ENCODE measurements around the gene CACNG5. TPM values are rescaled to one million over a fixed set of nuclear protein-coding genes. Genes with fewer than 3 reads are reported as not detected.

The CACNG5 gene
- total and polyA plus RNA-seq, 2 donors (not counting 1 experiment from before 2014, with no cell fraction given) = not detected

- no peaks in the 10 kb centered on the region for H3K4me1 ChIP-seq (ENCODE audit: control insufficient read depth in 2 of 2, insufficient read depth in 2 of 2, low read length in 2 of 2)
- no peak overlapping the region for H3K4me2 ChIP-seq (replicated peaks; ENCODE audit: low read depth, low read length, poor library complexity, severe bottlenecking)
- ATAC-seq (ENCODE audit: low read depth) = no peak
- Mint-ChIP-seq H3K27me3 (peaks cover 15% of the 10 kb centered on the region), H3K4me1 (no peaks in the 10 kb centered on the region), H3K27ac (no peak overlapping the region), H3K9me3 (ENCODE audit: insufficient read depth) (peaks cover 3% of the 10 kb centered on the region), H3K4me3 (no peak overlapping the region)
- no peak overlapping the region for H3K9ac ChIP-seq (ENCODE audit: low read length)
- peaks cover 0 to 3% (median 0%) of the 10 kb centered on the region in 4 experiments for H3K27me3 ChIP-seq (replicated peaks in 1 of 4; ENCODE audit: control extremely low read depth in 1 of 4, control insufficient read depth in 3 of 4, insufficient read depth in 4 of 4, low read length in 3 of 4)
- no peak overlapping the region for H3K27ac ChIP-seq (ENCODE audit: low read length in 2 of 2)
- no peaks in the 10 kb centered on the region for H3K36me3 ChIP-seq (replicated peaks in 1 of 2; ENCODE audit: control extremely low read depth in 1 of 2, control insufficient read depth in 1 of 2, extremely low read depth in 1 of 2, insufficient read depth in 2 of 2, low read length in 1 of 2)
- ChIA-PET CTCF (no interaction called here), POLR2A (no interaction called here)
- TF ChIP-seq CTCF (IDR thresholded peaks at IDR 0.05) (no peak), EZH2 (IDR thresholded peaks at IDR 0.05; ENCODE audit: borderline replicate concordance, insufficient read depth, low read depth, low read length, poor library complexity, severe bottlenecking) (no peak)
- DNase-seq = no peak
- H4K20me1 ChIP-seq (ENCODE audit: control insufficient read depth, insufficient read depth, low read length, poor library complexity, severe bottlenecking) = no peaks in the 10 kb centered on the region
- H3K79me2 ChIP-seq (ENCODE audit: control insufficient read depth, insufficient read depth, low read length) = no peaks in the 10 kb centered on the region
- H2AFZ ChIP-seq (ENCODE audit: insufficient read depth, low read depth, low read length, poor library complexity, severe bottlenecking) = no peak overlapping the region
- WGBS (ENCODE audit: insufficient coverage) = 67% methylated on average over 4 of the region's 4 CpGs
- H3K9me3 ChIP-seq (ENCODE audit: control extremely low read depth in 1 of 3, control insufficient read depth in 2 of 3, insufficient read depth in 1 of 3, low read length in 2 of 3) = no peaks in the 10 kb centered on the region
- intact Hi-C loops (cut with micrococcal nuclease) = no loop called here
- H3K4me3 ChIP-seq (ENCODE audit: control extremely low read depth in 1 of 5, extremely low read depth in 1 of 5, insufficient read depth in 1 of 5, low read depth in 2 of 5, low read length in 4 of 5) = no peak overlapping the region
These were observed 6.4 kb downstream of the CACNG5 start for GRCh38 chr17:66841328-66841727.

- Histone ChIP-seq H3K4me3 (ENCODE audit: control extremely low read depth in 1 of 5, extremely low read depth in 1 of 5, insufficient read depth in 1 of 5, low read depth in 2 of 5, low read length in 4 of 5) (no peak overlapping the region), H3K36me3 (replicated peaks in 1 of 2; ENCODE audit: control extremely low read depth in 1 of 2, control insufficient read depth in 1 of 2, extremely low read depth in 1 of 2, insufficient read depth in 2 of 2, low read length in 1 of 2) (no peaks in the 10 kb centered on the region), H2AFZ (ENCODE audit: insufficient read depth, low read depth, low read length, poor library complexity, severe bottlenecking) (no peak overlapping the region), H3K79me2 (ENCODE audit: control insufficient read depth, insufficient read depth, low read length) (no peaks in the 10 kb centered on the region), H3K27me3 (replicated peaks in 1 of 4; ENCODE audit: control extremely low read depth in 1 of 4, control insufficient read depth in 3 of 4, insufficient read depth in 4 of 4, low read length in 3 of 4) (no peaks in the 10 kb centered on the region), H3K27ac (ENCODE audit: low read length in 2 of 2) (no peak overlapping the region), H4K20me1 (ENCODE audit: control insufficient read depth, insufficient read depth, low read length, poor library complexity, severe bottlenecking) (no peaks in the 10 kb centered on the region), H3K9ac (ENCODE audit: low read length) (no peak overlapping the region), H3K9me3 (ENCODE audit: control extremely low read depth in 1 of 3, control insufficient read depth in 2 of 3, insufficient read depth in 1 of 3, low read length in 2 of 3) (no peaks in the 10 kb centered on the region), H3K4me2 (replicated peaks; ENCODE audit: low read depth, low read length, poor library complexity, severe bottlenecking) (no peak overlapping the region), H3K4me1 (ENCODE audit: control insufficient read depth in 2 of 2, insufficient read depth in 2 of 2, low read length in 2 of 2) (no peaks in the 10 kb centered on the region)
- ChIA-PET POLR2A (no interaction called here), CTCF (no interaction called here)
- ATAC-seq (ENCODE audit: low read depth) (no peak), DNase-seq (no peak)
- intact Hi-C loops (cut with micrococcal nuclease) = no loop called here
- TF ChIP-seq EZH2 (IDR thresholded peaks at IDR 0.05; ENCODE audit: borderline replicate concordance, insufficient read depth, low read depth, low read length, poor library complexity, severe bottlenecking) = no peak
- no peak for TF ChIP-seq CTCF (IDR thresholded peaks at IDR 0.05)
- WGBS (ENCODE audit: insufficient coverage) = no CpG with 5 or more reads among the region's 4 CpGs
- H3K4me3 Mint-ChIP-seq = no peak overlapping the region
- H3K27ac Mint-ChIP-seq = no peak overlapping the region
- H3K4me1 Mint-ChIP-seq = no peaks in the 10 kb centered on the region
- H3K27me3 Mint-ChIP-seq = peaks cover 11% of the 10 kb centered on the region
- peaks cover 3% of the 10 kb centered on the region for H3K9me3 Mint-ChIP-seq (ENCODE audit: insufficient read depth)
These were observed 6.8 kb downstream of the CACNG5 start for GRCh38 chr17:66841744-66842143.
